Adrenal gland (tissue), 5 donors: ENCODE data around the gene BTBD19.

ENCODE experiments used
- CTCF ChIP-seq, 6 experiments: fragments of 450-650 bp in 4 of 6; fragments of 200-600 bp in 2 of 6; sonication (generic) in 1 of 6; IDR thresholded peaks; 1 replicate in 5 of 6; 2 replicates in 1 of 6; pipeline versions ENCODE4 v1.5.1 to v1.8.0; 2016 to 2021; ENCODE audit warnings: antibody characterized with exemption in 6 of 6, mild to moderate bottlenecking in 2 of 6, moderate library complexity in 1 of 6
- POLR2A ChIP-seq, 2 donors: fragments of 450-650 bp; IDR thresholded peaks; one replicate each; pipeline ENCODE4 v1.6.1; 2017; ENCODE audit warnings: antibody characterized with exemption in 2 of 2, mild to moderate bottlenecking in 2 of 2, moderate library complexity in 1 of 2
- donor health status: DM: no; HTN: no; CAD: no.

DNA sequence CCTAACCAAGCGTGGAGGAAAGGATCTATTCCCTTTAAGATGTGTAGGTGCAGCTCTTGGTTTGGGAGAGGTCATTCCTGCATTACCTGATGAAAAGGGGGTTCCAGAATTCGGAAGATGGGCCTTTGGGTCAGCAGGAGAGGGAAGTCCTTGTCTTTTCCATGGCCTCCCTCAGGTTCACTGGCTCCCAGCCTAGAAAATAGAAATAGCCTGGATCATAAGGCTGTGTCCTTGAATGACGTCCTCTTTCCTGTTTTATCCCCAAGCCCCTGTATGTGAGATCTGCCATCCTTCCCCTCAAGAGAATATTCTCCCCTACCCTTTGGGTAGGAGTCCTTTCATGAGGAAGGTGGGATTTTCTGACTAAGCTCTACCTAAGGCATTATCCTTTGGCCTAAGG, 47.4 kb upstream of the BTBD19 start:
- TF ChIP-seq CTCF (IDR thresholded peaks at IDR 0.05): no peak
- TF ChIP-seq POLR2A (IDR thresholded peaks at IDR 0.05): no peak
